HG02798 (cell line): ENCODE results near the gene MALAT1.

Experiments used
- ATAC-seq: cut with Tn5 transposase; IDR thresholded peaks from one replicate; pipeline ENCODE4 v1.9.1; 2021; ENCODE audit warnings: mild to moderate bottlenecking; ENCODE audit not compliant: unreplicated experiment, poor library complexity

MALAT1 gene

DNA sequence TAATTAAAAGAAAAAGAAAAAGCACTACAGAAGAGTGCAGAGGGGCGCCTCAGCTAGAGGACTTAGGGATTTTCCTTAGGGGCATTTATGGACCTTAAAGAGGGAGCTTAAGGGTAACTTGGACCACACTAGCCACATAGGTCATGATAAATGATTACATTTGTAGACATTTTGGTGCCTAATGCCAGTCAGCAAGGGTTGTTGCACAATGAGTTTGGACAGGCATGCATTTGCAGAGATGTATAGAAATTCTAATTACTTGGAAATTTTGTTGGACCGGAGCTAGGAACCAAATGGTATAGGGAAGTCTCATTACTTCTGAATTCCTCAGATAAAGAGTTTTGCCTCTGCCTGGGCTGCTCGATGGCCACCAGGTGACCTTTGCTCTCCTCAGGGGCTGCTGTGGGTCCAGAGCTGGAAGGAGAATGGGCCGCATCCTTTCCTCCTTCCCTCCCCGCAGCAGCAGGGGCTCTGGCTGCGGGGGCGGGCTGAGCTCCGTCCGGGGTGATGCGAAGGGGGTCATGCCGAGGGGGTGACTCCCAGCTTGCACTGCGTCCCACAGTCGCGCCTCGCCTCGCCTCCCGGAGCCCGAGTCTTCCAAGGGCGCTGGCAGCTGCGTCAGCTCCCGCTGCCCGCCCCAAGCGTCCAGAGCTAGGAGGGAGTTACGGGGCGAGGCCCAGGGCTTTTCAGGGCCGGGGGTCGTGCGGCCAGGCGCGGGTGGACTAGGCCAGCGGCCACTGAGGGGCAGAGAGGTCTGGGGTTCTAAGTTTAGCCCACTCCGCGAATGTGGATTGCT, 20.3 kb upstream of the MALAT1 start:
- no peak for ATAC-seq

DNA sequence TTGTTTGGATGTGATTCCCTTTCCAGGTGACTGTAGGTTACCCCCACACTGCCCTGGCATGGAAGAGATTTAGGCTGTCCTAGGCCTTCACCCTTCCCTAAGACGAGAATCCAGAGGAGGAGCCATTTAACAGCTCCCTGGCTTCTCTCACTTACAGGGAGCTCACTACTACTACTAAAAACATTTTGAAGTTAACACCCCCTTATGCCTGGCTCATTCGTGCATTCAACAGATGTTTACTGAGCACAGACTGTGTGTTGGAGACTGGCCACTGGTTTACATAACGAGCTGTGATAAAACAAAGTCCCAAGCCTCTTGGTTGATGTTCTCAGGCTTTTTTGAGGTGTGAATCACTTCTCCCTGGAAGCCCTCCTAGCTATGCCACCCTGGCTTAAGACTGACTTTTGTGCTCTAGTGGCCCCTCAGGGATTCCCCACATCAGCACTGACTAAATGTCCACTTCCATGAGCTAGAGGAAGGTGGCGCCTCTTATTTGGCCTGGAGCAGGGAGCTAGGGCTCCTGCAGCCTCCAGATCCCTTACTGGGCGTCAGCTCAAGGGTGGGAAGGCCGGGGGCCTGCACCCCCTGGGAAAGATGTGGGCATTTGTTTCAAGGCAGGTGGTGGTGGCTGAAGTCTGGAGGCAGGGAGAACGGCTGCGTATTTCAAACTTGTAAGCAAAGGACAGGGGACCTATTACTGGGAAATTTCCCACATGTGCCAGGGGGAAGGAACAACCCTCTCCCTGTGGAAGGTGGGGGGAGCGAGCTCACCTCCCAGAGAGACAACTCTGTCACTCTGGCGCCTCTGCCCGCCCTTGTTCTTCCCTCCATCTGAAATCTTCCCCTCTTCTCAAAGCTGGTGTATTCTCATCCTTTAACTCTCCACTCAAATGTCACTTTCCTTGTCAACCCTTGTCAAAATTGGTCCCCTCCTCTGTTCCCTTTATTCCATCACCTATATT, 19.4 kb upstream of the MALAT1 start:
- ATAC-seq = no peak

DNA sequence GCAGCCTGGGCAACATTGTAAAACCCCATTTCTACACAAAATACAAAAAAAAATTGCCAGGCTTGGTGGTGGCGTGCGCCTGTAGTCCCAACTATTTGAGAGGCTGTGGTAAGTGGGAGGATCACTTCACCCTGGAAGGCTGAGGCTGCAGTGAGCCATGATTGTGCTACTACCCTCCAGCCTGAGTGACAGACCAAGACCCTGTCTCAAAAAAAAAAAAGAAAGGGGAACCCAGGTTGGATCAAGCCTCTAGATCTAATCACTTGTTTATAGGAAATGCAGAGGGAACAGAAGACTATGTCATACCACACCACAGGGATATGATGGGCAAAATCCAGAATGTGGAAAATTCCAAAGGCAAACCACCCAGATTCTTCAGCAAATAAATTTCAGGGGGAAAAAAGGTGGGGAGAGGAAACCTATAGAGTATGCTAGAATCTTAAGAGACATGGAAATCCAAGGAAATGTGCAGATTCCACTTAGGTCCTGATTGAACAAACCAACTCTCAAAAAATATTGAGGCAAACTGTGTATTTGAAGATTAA, 16.5 kb upstream of the MALAT1 start:
- ATAC-seq = no peak

DNA sequence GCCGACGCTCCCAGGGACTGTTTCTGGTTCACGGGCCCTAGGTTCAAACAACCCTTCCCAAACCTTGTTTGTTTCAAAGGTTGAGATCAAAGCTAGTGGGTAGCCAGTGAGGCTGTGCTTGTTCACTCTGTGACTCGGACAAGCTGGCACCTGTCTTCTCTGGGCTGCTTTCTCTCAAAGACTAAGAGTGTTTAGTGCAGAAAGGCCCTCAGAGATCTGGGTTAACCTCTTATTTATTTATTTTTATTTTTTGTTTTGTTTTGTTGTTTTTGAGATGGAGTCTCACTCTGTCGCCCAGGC, 13.0 kb upstream of the MALAT1 start:
- no peak for ATAC-seq

DNA sequence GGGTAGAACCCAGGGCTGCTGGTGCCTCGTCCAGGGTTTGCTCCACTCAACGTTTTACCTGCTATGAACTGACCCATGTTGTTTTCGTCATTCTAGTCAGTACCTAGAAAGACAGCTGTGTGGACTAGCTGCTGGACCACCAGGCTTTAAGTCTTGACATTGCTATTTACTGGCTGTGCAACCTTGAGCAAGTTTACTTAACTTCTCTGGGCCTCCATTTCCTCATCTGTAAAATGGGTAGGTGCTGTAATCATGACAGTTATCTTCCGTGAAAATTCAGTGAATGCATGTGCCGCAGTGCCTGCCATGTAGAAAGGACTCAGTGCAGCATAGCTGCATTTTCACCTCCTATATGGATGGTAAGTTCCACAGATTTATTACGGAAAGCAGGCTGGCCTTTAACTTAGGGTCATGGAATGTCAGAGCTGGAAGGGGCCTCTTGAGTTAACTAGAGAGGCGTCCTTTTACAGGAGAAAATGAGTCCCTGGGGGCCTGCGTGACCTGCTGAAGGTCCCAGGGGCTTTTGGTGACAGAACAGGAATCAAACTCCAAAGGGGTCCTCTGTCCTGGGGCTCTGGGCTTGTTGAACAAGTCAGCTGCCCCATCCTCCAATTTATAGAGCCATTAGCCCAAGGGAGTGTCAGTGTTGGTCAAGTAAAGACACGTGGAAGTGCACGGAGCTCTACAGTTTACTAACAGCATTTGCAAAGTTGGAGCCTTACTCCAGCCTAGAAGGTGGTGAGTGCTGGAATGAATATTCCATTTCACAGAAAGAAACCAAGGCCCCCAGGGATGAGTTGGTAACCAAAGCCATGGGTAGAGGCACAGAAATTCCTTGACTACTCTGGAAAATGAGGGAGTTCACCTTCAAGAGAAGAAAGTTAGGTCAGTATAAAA, 12.0 kb upstream of the MALAT1 start:
- no peak for ATAC-seq

DNA sequence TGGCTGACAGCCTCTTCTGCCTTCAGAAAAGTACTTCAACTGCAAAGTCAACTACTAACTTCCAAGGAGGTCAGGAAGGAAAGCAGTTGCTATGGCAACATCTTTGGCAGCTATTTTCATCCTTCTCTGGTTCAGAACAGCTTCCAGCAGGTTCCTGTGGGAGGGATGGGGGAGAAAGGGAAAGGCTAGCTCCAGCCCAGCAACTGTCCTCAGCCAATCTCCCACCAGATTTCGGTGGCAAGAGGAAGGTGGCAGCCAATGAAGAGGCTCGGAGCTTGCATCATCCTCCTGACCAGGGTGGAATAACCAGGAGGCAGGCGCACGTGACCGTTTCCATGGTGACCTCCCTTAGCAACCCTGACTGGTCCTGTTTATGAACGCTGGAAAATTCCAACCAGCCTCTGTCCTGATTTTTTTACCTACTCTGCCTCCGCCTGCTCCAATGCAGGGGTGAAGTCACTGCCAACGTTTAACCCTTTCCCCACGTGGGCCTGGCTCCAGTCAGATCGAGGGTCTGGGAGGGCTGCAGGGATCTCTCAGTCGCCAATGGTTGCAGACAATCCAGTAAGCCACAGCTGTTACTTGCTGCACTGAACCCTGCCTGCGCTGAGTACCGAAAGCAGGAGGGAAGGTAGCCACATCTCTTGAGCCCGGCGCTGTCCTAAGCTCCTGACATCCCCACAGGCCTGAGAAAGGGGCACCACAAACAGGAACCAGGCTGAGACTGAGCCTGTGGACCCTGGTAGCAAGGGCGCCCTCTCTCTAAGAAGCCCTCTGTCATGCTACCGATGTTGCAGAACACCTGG, 11.2 kb upstream of the MALAT1 start:
- ATAC-seq = peak; percentile 68

DNA sequence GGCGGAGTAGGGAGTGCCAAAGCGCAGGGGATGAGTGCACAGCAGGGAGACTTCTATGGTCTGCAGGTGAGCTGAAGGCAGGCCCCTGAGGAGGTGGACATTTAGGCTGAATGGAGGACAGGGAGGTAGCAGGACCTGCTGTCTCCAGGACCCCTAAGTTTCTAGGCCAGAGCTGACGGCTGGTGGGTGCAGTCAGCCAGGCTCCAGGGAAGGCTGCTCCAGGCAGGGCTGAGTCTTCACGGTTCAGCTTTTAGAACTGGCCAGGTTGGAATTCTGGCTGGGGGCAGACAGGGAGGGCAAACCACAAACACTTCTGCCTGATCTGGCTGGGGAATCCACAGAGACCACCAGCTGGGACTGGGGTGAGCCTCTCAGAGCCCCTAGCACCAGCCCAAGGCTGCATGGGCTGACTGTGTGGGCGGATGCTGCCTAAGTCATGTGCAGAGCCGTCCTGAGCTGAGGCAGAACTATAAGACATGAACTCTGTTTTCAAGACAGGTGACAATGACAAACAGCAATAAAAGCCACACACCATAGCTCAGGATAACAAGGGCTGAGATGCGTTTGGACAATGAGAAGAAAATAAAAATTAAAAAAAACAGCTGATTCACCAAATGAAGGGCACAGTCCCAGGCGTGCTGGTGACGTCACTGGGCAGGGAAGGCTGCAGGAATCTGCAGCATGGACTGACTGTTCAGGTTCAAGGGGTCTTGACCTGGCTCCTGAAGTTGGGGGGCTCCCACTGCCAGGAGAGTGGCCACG, 10.4 kb upstream of the MALAT1 start:
- ATAC-seq = no peak

DNA sequence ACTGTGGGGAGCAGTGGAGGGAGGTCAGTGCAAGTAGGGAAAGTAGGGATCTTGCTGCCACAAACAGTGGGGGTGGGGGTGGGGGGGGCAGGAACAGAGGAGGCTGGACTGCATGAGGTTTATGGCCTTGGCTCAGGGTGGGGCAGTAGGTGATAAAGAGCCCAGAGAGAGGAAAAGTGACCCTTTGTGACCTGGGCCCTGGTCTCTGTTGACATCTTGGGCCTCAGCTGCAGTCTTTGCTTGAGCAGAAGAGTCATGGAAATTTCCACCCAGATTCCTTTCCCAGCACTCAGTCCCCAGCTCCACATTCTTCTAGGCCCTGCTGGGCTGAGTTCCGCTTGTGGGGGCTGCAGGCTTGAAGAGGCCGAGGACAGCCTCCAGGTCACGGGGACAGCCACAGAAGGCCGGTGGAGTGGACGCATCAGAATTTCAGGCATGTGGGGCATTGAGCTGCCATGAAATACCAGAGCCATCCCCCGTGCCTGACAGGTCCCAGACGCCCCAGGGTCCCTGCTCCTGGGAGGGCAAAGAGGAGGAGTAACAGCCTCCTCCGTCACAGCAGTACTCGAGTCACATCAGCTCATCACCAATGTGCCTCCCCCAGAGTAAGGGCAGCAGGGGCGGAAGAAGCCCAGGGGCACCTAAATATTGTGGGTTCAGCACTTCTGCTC, 9.7 kb upstream of the MALAT1 start:
- ATAC-seq = no peak

DNA sequence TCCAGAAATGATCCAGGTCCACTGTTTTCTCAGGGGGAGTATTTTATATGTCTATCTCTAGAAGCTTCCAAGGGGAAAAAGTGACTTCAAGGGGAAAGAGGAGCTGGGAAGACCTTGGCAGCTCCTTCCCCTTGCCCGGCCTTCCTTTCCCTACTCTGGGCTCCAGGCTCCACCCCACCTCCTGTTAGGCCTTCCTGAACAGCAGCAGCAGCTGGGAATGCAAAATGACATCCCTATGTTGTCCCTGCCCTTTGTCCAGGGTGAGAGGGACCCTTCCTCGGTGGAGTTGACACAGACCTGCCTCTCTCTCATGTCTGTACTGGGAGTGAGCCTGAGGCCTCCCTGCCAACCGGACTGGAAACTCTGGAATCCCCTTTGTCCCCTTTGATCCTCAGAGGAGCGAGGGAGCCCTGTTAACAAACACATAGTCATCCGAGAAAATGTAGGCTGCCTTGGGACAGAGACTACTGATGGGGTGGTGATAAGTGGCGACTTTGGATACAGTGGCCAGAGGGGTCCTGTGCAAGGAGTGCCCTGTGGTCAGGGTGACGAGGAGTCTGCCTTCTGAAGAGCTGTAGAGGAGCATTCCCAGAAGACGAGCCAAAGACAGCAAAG, 9.0 kb upstream of the MALAT1 start:
- no peak for ATAC-seq

DNA sequence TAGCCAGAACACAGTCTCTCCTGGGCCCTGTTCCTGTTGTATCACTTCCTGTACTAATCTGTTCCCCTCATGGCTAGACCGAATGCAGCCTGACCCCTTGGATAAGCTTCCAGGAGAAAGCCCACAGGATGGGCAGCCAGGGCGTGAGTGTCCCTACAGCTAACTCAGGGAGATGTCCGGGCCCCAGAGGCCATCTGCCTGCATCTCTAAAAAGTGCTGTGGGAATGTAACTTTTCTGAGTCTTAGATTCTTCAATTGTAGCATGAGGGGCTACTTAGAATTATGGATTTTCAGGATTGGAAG, 7.7 kb upstream of the MALAT1 start:
- no peak for ATAC-seq

DNA sequence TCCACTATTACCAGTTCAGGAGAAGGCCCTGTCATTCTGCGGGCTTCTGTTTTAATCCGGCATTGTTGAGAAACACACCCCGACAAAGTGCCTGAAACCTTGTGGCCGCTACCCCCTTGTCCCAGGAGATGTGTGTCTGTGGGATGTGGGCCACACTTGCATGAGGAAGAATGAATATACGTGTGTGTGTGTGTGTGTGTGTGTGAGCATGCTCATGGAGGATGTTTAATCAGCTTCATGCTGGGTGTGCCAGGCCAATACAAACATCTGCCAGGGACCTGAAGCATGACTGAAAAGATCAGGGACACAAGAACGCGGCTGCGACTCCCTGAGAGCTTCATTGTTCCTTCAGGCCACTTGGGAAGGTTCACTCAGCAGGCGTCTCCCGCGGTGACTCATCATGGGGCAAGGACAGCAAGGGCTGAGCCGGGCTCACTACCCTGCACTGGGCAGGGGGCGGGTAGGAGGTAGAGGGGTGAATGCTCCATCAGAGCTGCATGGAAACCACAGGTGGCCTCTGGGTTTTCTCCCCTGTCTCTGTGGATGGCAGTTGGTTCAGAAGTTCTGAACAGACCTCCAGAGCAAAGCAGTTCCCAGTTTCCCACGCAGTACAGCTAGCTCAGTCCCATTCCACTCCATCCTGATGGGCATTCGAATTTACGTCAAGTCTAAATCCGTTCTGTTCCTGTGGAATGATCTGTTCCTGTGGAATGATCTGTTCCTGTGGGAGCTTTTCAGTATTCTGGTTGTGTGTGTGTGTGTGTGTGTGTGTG, 7.0 kb upstream of the MALAT1 start:
- ATAC-seq = no peak

DNA sequence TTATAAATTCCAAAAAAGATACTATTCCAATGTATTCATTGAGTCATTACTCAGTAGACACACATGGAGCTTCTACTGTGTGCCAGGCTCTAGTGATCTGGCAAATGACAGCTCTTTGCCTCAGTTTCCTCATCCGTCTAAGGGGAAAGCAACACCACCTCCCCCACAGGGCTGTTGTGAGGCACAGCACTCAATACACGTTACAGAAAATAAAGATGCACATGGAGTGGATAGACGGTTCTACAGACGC, 6.5 kb upstream of the MALAT1 start:
- no peak for ATAC-seq

DNA sequence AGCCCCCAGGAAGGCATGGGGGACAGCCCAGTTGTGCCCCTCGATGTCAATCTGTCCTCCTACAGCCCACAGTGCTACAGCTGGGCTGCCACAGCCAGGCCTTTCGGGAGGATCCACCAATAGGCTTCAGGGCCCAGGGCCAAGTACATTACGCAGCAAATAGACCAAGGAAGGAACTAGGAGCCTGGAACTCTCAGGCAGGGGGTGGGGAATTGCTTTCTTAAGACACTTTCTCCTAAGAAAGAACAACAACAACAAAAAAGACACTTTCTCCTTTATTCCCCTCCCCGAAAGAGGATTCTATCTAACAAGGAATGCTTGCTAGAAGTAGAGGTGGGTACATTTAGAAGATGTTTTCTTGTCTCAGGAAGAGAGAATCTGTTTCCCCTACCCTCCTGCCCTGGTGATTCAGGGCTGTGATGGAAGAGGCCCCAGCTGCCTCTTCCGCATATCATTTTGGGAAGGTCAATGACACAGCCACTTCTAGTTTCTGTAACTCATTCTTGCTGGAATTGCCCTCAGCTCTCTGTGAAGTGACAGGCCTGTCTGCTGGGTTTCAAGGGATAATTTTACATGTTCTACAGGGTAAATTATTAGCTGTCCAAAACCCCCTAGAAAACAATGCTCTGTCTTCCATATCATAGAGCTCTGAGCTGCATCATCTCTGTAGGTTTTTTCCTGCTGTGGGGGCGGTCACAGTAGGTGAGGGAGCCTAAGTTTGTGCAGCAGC, 6.0 kb upstream of the MALAT1 start:
- peak; percentile 16 for ATAC-seq

DNA sequence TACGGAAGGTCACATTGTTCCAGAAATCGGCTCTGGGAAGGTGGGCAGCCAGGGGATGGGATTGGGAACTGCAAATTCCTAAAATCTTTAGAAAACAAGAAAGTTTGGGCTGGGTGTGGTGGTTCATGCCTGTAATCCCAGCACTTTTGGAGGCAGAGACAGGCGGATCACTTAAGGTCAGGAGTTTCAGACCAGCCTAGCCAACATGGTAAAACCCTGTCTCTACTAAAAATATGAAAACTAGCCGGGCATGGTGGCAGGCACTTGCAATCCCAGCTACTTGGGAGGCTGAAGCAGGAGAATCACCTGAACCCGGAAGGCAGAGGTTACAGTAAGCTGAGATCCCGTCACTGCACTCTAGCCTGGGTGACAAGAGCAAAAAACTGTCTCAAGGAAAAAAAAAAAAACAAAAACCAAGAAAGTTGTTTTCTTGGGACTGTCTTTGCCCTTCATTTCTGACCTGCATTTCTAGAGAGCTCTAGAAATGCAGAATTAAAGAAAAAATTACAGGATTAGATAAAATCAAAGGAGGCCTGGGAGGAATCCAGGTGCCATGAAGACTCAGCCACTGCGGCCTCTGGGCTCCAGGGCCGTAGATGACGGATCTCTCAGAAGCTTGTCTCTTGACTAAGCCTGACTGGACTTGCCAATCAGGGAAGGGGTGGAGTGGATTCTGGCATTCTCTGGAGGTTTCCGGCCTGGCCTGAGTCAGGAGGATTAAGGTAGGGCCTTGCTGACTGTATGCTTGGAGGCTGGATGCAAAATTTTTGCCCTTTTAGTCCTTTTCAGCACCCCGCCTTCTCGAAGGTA, 5.3 kb upstream of the MALAT1 start:
- no peak for ATAC-seq

DNA sequence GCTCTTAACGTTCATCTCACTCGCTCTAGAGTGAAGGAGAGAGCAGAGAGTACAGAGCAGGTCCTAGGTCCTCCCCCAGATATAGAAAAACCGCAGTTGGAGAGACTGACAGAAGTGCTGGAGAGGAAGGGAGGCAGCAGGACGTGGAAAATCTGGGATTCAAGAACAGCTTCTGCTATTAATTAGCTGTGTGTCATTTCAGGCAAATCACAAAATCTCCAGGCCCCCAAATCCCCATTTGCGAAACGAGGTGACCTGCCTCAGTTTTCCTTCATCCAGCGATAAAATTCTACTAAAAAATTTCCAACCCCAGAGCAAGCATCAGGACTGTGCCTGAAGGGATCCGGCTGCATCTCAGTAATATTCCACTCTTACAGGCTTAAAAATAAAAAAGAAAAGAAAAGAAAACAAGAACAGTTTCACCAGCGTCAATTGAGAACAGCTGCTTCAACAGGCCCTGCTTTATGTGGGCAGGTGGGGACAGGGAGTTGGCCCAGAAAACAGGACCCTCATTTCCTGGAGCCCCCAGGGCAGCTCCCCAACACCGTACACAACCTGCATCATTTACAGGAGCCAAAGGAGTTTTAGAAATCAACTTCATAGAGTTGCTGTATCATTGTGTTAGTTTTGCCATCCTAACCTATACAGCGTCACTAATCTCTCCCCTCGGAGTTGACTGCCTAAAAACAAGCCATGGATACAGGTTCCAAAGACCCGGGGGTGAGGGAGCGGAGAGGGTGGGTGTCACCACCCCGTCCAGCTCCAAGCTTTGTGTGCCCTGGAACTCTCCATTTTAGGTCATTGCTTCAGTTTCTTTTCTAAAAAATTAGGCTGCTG, 2.3 kb upstream of the MALAT1 start:
- ATAC-seq = peak; percentile 0
